Measurements from ENCODE around the gene SCTR.

Gene SCTR

GRCh38 chr2:119402645-119403560 lies 121.4 kb downstream of the SCTR start:
- no peak for DNase-seq

GRCh38 chr2:119402106-119402505 lies 122.2 kb downstream of the SCTR start:
- no peak for DNase-seq

- DNase-seq = no peak
Measured at GRCh38 chr2:119397196-119397595, 127.1 kb downstream of the SCTR start.

GRCh38 chr2:119393971-119394748 lies 130.1 kb downstream of the SCTR start:
- no peak for DNase-seq

Data from GDM1 (cell line).